Stimulated activated effector memory CD8-positive, alpha-beta T cell treated with anti-CD3 and anti-CD28 coated beads, Interleukin-12 subunit alpha, Interleukin-12 subunit beta, amount 100 ng/mL, for 72 hours (primary cell): ENCODE measurements around the gene NES.
A peak's percentile ranks its signal among the peaks of the same experiment; 100 is the strongest.
"Not testable (repeated sequence)": the region's sequence is repeated elsewhere in the genome, so short reads cannot be mapped to it uniquely, and the experiment has no call there.

ENCODE experiments used
- ATAC-seq: fragments of 150-1000 bp; cut with Tn5 transposase; 2 replicates; pipeline ENCODE4 v1.10.0; 2021
- DNase-seq, 2 donors: peaks; one replicate each; pipeline ENCODE4 v3.0.0; 2021 to 2022; ENCODE audit warnings: low spot score in 2 of 2
- H3K27ac Mint-ChIP-seq: one replicate; pipeline ENCODE4 v1.8.0; 2022; ENCODE audit warnings: mild to moderate bottlenecking, mixed read lengths
- H3K36me3 Mint-ChIP-seq: one replicate; pipeline ENCODE4 v1.8.0; 2022; ENCODE audit warnings: mild to moderate bottlenecking, mixed read lengths
- H3K4me1 Mint-ChIP-seq: one replicate; pipeline ENCODE4 v1.8.0; 2022; ENCODE audit warnings: mixed read lengths
- H3K4me3 Mint-ChIP-seq: one replicate; pipeline ENCODE4 v1.8.0; 2022; ENCODE audit warnings: mild to moderate bottlenecking, mixed read lengths
- H3K9me3 Mint-ChIP-seq: one replicate; pipeline ENCODE4 v1.8.0; 2022; ENCODE audit warnings: mixed read lengths

The NES gene

DNA sequence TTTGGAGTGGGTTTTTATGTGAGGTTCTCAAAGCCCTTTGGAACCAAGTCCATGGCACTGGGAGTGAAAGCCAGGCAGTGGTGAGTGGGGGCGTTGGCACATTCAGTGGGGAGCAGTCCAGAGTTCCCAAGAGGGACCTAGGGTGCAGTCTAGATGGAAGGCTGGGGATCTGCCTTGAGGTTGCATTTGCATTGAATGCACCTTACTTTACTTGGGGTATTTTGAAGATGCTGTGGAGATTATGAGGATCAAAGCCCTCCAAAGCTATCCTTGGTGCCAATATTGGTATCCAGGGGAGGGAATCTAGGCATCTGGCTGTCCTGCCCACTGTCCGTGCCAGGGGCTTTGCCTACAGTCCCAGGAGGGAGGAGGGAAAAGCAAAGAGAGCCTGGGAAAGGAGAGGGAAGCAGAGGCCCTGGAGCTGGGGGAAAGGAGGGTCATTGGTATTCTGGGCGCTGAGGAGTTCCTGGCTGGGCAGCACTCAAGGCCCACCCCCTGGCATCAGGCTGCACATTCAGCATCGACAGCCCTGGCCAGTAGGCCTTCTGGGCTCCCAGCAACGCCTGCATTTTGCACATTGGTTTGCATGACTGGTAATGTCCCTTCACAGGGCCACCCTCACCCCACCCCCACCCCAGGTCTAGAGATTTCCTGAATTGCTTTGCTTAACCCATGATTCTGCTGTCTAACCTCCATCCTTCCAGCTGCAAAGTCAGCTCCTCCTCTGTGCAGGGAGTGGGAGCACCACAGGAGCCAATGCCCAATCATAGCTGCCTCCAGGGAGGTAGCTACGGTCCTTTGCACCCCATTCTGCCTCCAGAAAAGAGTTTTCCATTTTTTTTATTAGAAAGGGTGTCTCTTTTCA is 36.1 kb downstream of the NES start:
- ATAC-seq (no peak), DNase-seq (no peak)
- Mint-ChIP-seq H3K36me3 (peaks cover 12% of the 10 kb centered on the region), H3K9me3 (no peaks in the 10 kb centered on the region), H3K4me1 (peaks cover 39% of the 10 kb centered on the region), H3K4me3 (peak overlapping the region; percentile 67), H3K27ac (no peak overlapping the region)

DNA sequence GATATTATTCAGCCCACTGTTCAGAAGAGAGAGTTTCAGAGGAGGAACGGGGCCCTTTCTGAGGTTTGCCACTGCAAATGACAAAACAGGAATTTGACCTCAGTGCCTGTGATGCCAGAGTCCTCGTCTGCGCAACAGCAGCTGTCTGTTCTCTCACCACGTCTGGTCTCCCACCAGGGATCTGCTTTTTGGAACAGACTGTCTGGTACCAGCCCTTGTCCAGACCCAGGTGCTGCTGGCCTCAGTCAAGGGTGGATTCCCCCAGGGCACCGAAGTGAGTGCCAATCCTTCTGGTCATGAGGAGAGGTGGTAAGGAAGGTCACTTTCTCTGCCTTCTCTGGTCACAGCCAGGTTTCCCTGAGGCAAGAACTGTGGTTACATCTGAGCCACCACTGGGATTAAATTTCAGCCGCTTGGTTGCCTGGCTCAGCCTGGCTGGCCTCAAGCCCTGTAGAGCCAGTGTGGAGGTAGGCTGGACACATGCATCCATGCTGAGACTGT is 37.6 kb downstream of the NES start:
- H3K36me3 Mint-ChIP-seq: peaks cover 10% of the 10 kb centered on the region
- no peaks in the 10 kb centered on the region for H3K9me3 Mint-ChIP-seq
- H3K27ac Mint-ChIP-seq: no peak overlapping the region
- no peak overlapping the region for H3K4me3 Mint-ChIP-seq
- no peak for DNase-seq
- no peak for ATAC-seq
- peaks cover 36% of the 10 kb centered on the region for H3K4me1 Mint-ChIP-seq

DNA sequence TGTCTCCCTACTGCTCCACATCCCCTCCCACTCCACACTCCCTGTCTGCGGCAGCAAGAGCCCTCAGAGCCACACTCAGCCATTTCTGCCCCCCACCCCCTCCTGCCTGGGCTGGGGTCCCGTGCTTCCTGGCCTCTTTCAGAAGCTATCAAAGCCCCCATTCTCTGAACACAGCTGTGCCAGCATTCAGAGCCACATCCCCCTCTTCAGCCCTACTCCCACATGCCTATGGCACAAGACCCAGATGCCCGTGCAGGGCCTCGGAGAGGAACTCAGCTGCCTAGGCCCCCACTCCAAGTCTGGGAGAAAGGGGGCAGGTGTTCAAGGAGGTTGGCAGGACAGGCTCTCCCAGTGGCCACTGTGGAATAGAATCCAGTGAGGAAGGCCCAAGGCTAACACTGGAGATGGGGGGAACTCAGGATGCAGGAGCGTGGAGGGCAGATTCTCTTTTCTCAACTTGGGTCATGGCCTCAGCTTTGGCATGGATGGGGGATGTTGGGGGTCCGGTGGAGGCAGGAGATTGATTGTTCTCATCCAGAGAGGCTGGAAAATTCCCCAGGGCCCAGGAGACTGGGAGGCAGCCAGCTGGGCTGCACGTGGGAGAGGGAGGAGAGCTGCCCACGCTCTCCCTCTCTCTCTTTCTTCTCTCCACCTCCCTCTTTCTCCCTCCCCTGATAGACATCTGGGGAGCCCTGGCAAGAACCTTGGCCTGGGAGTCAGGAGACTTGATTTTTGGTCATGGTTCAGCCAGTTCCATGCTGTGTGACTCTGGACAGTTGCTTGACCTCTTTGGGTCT is 38.8 kb downstream of the NES start:
- no peak for ATAC-seq
- no peak for DNase-seq
- no peak overlapping the region for H3K4me3 Mint-ChIP-seq
- H3K9me3 Mint-ChIP-seq: no peaks in the 10 kb centered on the region
- peaks cover 5% of the 10 kb centered on the region for H3K36me3 Mint-ChIP-seq
- H3K27ac Mint-ChIP-seq: no peak overlapping the region
- H3K4me1 Mint-ChIP-seq: peaks cover 24% of the 10 kb centered on the region

DNA sequence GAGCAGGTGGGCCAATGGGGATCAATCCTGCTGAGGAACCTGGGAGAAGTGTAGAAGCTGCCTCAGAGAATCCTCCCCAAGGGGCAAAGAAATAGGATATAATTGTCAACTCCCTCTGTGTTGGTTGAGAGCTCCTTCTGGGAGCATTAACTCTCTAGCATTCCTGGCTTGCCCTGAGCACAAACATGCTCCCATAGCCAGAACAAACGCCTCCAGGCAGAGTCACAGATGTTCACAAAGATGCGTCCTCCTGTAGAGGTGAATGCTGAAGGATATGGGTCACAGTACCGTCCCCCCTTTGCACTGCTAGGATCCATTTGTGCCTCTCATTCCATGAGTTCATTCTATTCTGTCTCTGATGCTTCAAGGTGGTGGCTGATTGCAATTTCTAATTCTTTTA is 44.9 kb downstream of the NES start:
- DNase-seq (no peak), ATAC-seq (no peak)
- H3K4me1 Mint-ChIP-seq: no peaks in the 10 kb centered on the region
- no peaks in the 10 kb centered on the region for H3K9me3 Mint-ChIP-seq
- H3K36me3 Mint-ChIP-seq: no peaks in the 10 kb centered on the region
- H3K4me3 Mint-ChIP-seq: no peak overlapping the region
- H3K27ac Mint-ChIP-seq: no peak overlapping the region

DNA sequence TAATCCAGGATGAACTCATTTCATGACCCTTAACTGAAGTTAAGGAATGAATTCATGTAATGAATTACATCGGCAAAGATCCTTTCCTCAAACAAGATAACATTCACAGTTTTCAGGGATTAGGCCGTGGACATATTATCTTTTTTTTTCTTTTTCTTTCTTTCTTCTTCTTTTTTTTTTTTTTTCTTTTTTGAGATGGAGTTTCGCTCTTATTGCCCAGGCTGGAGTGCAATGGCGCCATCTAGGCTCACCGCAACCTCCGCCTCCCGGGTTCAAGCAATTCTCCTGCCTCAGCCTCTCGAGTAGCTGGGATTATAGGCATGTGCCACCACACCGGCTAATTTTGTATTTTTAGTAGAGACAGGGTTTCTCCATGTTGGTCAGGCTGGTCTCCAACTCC is 46.1 kb downstream of the NES start:
- not testable (repeated sequence) for H3K4me1 Mint-ChIP-seq, H3K4me3 Mint-ChIP-seq, ATAC-seq, DNase-seq, H3K27ac Mint-ChIP-seq, H3K36me3 Mint-ChIP-seq, H3K9me3 Mint-ChIP-seq

DNA sequence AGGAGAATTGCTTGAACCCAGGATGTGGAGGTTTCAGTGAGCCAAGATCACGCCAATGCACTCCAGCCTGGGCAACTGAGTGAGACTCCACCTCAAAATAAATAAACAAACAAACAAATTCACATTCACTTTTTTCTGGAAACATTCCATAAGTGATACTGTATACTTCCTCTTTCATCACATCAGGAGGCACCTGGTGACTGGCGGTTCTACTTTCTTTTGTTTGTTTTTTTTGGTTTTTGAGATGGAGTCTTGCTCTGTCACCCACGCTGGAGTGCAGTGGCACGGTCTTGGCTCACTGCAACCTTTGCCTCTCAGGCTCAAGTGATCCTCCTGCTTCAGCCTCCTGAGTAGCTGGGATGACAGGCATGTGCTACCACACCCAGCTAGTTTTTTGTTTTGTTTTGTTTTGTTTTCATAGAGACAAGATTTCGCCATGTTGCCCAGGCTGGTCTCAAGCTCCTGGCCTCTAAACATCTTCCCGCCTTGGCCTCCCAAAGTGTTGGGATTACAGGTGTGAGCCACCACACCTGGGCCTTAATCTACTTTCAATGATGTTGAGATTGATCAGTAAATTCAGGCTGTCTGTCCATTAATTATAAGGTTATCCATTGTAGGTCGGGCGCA is 47.3 kb downstream of the NES start:
- H3K27ac Mint-ChIP-seq: no peak overlapping the region
- H3K4me3 Mint-ChIP-seq: no peak overlapping the region
- H3K4me1 Mint-ChIP-seq: peaks cover 11% of the 10 kb centered on the region
- DNase-seq: no peak
- no peaks in the 10 kb centered on the region for H3K36me3 Mint-ChIP-seq
- no peak for ATAC-seq
- H3K9me3 Mint-ChIP-seq: no peaks in the 10 kb centered on the region

DNA sequence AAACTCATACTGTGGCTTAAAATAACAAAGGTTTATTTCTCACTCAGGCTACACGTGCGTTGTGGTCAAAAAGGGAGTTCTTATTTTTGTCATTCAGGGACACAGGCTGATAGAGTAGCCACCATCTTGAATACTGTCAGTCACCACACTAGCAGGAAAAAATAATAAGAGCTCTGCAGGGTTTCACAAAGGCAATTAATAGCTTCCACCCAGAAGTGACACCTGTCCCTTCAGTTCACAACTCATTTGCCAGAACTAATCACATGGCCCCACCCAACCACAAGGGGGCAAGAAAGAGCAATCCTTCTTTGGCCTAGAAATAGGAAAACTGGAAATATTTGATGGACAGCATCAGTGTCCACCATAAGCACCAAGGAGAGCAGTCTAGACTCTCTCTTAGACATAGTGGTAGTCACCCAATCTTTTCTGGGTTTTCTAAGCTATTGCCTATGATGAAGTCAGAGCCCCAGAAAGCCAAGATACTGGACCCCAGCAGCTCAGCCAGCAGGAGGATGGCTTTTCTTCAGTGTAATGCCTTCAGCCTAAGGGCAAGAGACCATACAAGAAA is 49.8 kb downstream of the NES start:
- ATAC-seq (no peak), DNase-seq (no peak)
- peaks cover 12% of the 10 kb centered on the region for H3K4me1 Mint-ChIP-seq
- no peaks in the 10 kb centered on the region for H3K9me3 Mint-ChIP-seq
- no peak overlapping the region for H3K27ac Mint-ChIP-seq
- H3K36me3 Mint-ChIP-seq: no peaks in the 10 kb centered on the region
- no peak overlapping the region for H3K4me3 Mint-ChIP-seq

DNA sequence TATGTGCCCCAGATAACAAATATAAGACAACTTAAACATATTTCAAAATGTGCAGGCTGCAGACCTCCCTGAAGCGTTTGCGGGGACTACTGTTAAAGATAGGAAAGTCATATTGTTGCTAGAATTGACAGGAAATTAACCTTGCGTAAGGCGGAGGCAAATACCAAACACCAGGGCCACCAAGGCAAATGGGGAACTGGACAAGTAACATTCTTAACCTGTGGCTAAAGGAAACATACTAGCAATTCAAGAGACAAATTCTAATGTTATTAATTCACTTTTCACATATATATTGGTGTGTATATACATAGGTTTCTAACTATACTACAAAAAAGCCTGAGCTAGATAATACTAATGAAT is 51.1 kb downstream of the NES start:
- Mint-ChIP-seq H3K9me3 (no peaks in the 10 kb centered on the region), H3K27ac (no peak overlapping the region), H3K36me3 (no peaks in the 10 kb centered on the region), H3K4me3 (peak overlapping the region; percentile 68), H3K4me1 (peaks cover 12% of the 10 kb centered on the region)
- ATAC-seq (no peak), DNase-seq (no peak)

DNA sequence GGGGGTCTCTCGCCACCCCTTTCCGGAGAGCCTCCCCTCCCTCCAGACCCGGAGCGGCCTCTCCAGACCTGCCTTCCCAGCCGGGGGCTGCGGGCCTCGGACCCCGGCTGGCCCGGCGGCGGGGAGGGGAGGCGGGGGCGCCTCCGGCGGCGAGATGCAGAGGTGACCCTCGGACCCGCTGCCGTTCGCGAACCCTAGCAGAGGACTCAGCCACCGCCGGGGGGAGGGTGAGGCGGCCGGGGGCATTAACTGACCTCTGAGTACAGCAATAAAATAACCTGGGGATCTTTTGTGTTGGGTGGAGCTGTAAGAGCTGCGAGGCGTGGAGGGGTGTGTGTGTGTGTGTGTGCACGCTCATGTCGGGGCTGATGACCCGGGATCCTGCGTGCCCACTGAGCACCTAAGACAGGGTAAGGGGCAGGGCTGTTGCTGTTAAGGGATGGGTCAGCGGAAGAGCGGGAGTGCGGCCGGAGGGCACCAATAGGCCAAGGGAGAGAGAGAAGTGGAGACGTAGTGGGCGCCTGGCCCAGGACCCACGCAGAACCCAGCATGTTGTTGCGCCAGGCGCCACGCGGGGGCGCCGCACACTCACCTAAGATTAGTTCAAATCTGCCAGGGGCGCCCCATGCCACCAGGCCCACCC is 51.6 kb downstream of the NES start:
- Mint-ChIP-seq H3K4me3 (peak overlapping the region; percentile 68), H3K27ac (no peak overlapping the region), H3K36me3 (no peaks in the 10 kb centered on the region), H3K4me1 (peaks cover 12% of the 10 kb centered on the region), H3K9me3 (no peaks in the 10 kb centered on the region)
- ATAC-seq: peak; percentile 66
- peak; percentile 58 to 77 for DNase-seq

DNA sequence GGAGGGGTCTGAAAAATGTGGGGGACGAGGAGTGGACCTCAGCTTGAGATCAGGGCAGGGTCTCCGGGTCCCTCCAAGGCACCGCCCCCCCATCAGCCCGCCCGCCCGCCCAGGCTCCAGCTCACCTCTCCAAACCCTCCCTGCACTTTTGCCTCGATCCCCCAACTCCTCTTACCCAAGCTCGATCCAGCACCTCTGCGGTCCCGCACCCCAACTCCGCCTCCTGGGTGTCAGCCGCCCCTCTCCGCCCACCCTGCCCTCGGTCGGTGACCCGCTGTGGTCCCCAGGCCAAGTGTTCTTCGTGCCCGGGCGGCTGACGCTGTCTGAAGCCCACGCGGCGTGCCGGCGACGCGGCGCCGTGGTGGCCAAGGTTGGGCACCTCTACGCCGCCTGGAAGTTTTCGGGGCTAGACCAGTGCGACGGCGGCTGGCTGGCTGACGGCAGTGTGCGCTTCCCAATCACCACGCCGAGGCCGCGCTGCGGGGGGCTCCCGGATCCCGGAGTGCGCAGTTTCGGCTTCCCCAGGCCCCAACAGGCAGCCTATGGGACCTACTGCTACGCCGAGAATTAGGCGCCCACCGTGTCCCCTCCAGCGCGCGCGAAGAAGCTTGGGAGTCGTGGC is 52.3 kb downstream of the NES start:
- ATAC-seq: peak; percentile 23
- Mint-ChIP-seq H3K9me3 (no peaks in the 10 kb centered on the region), H3K4me3 (peak overlapping the region; percentile 68), H3K36me3 (no peaks in the 10 kb centered on the region), H3K4me1 (peaks cover 12% of the 10 kb centered on the region), H3K27ac (no peak overlapping the region)
- no peak for DNase-seq

DNA sequence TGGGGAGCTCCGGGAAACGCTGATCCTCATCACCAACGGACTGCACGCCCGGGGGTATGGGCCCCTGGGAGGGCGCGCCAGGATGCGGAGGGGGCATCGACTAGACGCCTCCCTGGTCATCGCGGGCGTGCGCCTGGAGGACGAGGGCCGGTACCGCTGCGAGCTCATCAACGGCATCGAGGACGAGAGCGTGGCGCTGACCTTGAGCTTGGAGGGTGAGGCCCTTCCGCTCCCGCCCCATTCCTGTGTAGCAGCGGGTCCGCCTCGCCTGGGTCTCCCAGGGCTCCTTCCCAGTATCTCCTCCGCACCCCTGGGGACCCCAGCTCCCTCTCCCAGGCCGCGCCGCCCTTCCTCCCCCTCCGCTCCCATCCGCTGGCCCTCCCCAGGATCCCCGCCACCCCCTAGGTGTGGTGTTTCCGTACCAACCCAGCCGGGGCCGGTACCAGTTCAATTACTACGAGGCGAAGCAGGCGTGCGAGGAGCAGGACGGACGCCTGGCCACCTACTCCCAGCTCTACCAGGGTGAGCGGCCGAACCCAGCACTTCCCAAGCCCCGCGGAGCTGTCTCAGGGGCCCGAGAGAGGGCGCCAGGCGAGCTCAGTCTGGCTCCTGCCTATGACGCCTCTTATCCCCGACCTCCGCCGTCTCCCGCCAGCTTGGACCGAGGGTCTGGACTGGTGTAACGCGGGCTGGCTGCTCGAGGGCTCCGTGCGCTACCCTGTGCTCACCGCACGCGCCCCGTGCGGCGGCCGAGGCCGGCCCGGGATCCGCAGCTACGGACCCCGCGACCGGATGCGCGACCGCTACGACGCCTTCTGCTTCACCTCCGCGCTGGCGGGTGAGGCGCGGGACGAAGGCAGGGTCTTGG is 53.0 kb downstream of the NES start:
- DNase-seq: peak in 1 of 2 donors; percentile 70
- Mint-ChIP-seq H3K27ac (no peak overlapping the region), H3K36me3 (no peaks in the 10 kb centered on the region), H3K9me3 (no peaks in the 10 kb centered on the region), H3K4me3 (peak overlapping the region; percentile 68), H3K4me1 (peaks cover 12% of the 10 kb centered on the region)
- ATAC-seq: peak; percentile 77

DNA sequence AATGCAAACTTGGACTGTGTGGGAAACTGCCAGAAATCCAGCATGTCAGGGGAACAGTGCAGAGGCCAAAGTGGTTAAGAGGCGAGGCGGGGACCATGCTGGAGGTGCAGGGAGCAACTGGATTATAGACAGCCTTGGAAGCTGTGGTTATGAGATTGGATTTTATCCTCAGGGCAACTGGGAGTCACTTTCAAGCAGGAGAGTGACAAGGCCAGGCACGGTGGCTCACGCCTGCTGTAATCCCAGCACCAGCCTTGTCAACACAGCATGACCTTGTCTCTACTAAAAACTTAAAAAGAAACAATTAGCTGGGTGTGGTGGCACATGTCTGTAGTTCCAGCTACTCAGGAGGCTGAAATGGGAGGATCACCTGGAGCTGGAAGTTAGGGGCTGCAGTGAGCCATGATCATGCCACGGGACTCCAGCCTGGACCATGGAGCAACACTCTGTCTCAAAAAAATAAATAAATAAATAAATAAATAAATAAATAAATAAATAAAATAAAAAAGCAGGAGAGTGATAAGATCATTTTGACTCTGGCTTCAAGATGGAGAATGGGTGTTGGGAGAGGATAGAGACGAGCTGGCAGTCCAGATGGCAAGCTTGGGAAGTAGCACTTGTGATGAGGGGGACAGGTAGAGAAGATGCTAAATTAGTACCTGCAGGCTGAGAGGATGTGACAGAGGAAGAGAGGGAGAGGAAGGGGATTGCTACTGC is 54.5 kb downstream of the NES start:
- no peaks in the 10 kb centered on the region for H3K36me3 Mint-ChIP-seq
- DNase-seq: no peak
- no peaks in the 10 kb centered on the region for H3K9me3 Mint-ChIP-seq
- H3K4me3 Mint-ChIP-seq: no peak overlapping the region
- H3K27ac Mint-ChIP-seq: no peak overlapping the region
- no peak for ATAC-seq
- peaks cover 12% of the 10 kb centered on the region for H3K4me1 Mint-ChIP-seq

DNA sequence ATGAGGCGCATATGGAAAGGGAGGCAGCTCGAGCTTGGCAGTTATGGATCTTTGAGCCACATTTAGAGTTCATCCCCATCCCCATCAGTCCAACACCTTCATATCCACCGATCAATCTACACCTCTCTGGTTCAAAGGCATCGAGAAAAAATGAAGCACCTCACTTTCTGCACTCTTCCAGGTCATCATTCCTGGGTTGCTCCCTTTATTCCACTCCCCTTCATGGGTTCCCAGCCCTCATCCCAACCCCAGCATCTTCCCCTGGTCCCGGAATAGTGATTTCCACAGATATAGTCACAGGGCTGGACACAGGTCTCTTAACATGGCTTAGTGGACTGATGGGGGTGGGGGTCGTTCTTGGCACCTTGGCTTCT is 57.6 kb downstream of the NES start:
- ATAC-seq: no peak
- Mint-ChIP-seq H3K9me3 (no peaks in the 10 kb centered on the region), H3K4me3 (no peak overlapping the region), H3K36me3 (no peaks in the 10 kb centered on the region), H3K4me1 (no peaks in the 10 kb centered on the region), H3K27ac (no peak overlapping the region)
- DNase-seq: no peak
